Right atrium auricular region (tissue), 2 donors: Measurements from ENCODE around the gene GJA5. TPM values are rescaled to one million over a fixed set of nuclear protein-coding genes. Genes with fewer than 3 reads are reported as not detected.
"Not testable (repeated sequence)": the region's sequence is repeated elsewhere in the genome, so short reads cannot be mapped to it uniquely, and the experiment has no call there.

Experiments used
- DNase-seq: peaks from one replicate; pipeline ENCODE4 v3.0.0-alpha.2; 2019; ENCODE audit warnings: low spot score
- H3K27ac ChIP-seq, 2 donors: fragments of 200-600 bp; sonication (generic); 1 replicate in 1 of 2; 2 replicates in 1 of 2; pipeline ENCODE4 v1.5.1; 2016 to 2019
- H3K27me3 ChIP-seq, 2 donors: fragments of 200-600 bp; sonication (generic); one replicate each; pipeline versions ENCODE4 v1.5.1 to v1.6.0; 2017 to 2019
- H3K36me3 ChIP-seq: fragments of 200-600 bp; sonication (generic); one replicate; pipeline ENCODE4 v1.5.1; 2016
- H3K4me1 ChIP-seq, 2 donors: fragments of 200-600 bp; sonication (generic); one replicate each; pipeline versions ENCODE4 v1.5.1 to v1.6.0; 2017 to 2019
- H3K4me3 ChIP-seq, 2 donors: fragments of 200-600 bp; sonication (generic); 1 replicate in 1 of 2; 2 replicates in 1 of 2; pipeline ENCODE4 v1.5.1; 2017 to 2019; ENCODE audit warnings: mild to moderate bottlenecking in 1 of 2, moderate library complexity in 1 of 2
- H3K9me3 ChIP-seq, 2 donors: fragments of 200-600 bp; sonication (generic); one replicate each; pipeline ENCODE4 v1.5.1; 2019
- total RNA-seq, 2 donors: library from RNA; depleted of rRNA; stranded (reverse); fragments of >200 nt; gene quantifications; one replicate each; pipeline ENCODE4 v1.1.0, GENCODE V29; 2016
- TF ChIP-seq, protein P1 (sequence below), 2 donors: fragments of 200-600 bp; sonication (generic); IDR thresholded peaks; one replicate each; pipeline ENCODE4 v1.5.1; 2019; ENCODE audit warnings: antibody characterized with exemption in 2 of 2

GJA5 gene
- total RNA-seq, 2 donors from 2014 or later, result 114 to 126 TPM

DNA sequence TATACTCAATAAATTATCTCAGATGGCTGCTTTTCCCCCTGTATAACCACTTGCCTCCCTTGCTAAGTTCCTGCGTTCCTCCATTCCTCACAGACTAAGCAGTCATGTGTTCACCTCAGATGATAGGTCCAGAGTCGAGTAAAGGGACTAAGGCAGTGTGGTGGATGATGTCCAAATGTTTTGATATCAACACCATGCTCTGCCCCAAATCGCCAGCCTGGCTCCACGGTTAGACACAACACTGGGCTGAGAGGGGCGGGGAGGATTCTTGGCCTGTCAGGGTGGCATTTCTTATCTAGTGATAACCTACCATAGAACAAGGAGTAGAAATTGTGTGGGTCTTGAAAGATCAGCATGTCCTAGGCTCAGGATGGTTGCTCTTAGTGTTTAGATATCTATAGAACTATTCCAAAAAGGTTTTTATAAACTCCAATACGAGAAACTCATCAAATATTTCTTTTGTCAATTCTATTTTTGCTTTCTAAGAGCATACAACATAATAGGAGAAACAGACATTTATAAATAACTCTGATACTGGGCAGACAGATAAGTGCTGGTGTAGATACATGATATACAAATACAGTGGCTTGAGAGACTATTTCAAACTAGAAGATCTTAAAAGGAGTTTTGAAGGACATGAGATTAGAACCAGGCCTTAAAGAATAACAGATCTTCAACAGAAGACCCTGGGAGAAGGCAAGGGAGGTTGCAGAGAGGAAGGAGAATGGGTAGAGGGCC lies 21.5 kb downstream of the GJA5 start:
- Histone ChIP-seq H3K27ac (peak overlapping the region; percentile 70 to 80), H3K9me3 (no peaks in the 10 kb centered on the region), H3K4me1 (peaks cover 0 to 23% of the 10 kb centered on the region in 2 donors), H3K4me3 (no peak overlapping the region), H3K27me3 (no peaks in the 10 kb centered on the region), H3K36me3 (no peaks in the 10 kb centered on the region)
- TF ChIP-seq, protein P1, sequence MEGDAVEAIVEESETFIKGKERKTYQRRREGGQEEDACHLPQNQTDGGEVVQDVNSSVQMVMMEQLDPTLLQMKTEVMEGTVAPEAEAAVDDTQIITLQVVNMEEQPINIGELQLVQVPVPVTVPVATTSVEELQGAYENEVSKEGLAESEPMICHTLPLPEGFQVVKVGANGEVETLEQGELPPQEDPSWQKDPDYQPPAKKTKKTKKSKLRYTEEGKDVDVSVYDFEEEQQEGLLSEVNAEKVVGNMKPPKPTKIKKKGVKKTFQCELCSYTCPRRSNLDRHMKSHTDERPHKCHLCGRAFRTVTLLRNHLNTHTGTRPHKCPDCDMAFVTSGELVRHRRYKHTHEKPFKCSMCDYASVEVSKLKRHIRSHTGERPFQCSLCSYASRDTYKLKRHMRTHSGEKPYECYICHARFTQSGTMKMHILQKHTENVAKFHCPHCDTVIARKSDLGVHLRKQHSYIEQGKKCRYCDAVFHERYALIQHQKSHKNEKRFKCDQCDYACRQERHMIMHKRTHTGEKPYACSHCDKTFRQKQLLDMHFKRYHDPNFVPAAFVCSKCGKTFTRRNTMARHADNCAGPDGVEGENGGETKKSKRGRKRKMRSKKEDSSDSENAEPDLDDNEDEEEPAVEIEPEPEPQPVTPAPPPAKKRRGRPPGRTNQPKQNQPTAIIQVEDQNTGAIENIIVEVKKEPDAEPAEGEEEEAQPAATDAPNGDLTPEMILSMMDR (IDR thresholded peaks at IDR 0.05), result no peak
- DNase-seq, result no peak

GRCh38 chr1:147738129-147738528 lies 22.3 kb downstream of the GJA5 start:
- Histone ChIP-seq H3K4me3 (no peak overlapping the region), H3K27ac (peak overlapping the region; percentile 70 to 80)

GRCh38 chr1:147736883-147737282 lies 23.5 kb downstream of the GJA5 start:
- TF ChIP-seq, protein P1 (IDR thresholded peaks at IDR 0.05), result no peak
- DNase-seq, result no peak
- Histone ChIP-seq H3K9me3 (no peaks in the 10 kb centered on the region), H3K36me3 (no peaks in the 10 kb centered on the region), H3K4me3 (no peak overlapping the region), H3K4me1 (peaks cover 0 to 23% of the 10 kb centered on the region in 2 donors), H3K27me3 (no peaks in the 10 kb centered on the region), H3K27ac (peak overlapping the region; percentile 70 to 80)

More at GRCh38 chr1:147738129-147738528, 22.3 kb downstream of the GJA5 start:
- H3K4me1 ChIP-seq, result peaks cover 0 to 23% of the 10 kb centered on the region in 2 donors
- H3K27me3 ChIP-seq, result no peaks in the 10 kb centered on the region
- H3K36me3 ChIP-seq, result no peaks in the 10 kb centered on the region
- H3K9me3 ChIP-seq, result no peaks in the 10 kb centered on the region
- no peak for DNase-seq
- TF ChIP-seq, protein P1 (IDR thresholded peaks at IDR 0.05), result no peak

DNA sequence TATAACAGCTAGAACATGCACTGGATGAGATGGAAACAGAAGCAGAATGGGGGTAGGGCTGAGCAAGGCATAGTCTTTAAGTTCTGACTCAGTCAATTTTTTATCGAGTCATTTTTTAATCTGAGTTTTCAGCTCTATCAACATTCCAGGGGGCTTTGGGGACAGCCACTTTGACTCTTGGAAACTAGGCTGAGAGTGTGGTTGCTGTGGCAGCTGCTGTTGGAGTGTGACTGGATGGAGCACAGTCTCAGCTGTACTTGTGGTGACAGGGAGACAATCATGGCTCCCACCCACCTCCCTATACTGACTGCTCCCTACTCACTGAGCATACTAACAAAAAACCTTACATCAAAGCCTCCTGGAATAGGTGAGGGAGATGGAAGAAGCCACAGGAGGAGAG lies 25.0 kb downstream of the GJA5 start:
- peaks cover 0 to 23% of the 10 kb centered on the region in 2 donors for H3K4me1 ChIP-seq
- H3K36me3 ChIP-seq, result no peaks in the 10 kb centered on the region
- no peaks in the 10 kb centered on the region for H3K27me3 ChIP-seq
- H3K27ac ChIP-seq, result peak overlapping the region; percentile 13 to 80
- H3K4me3 ChIP-seq, result no peak overlapping the region
- no peak for DNase-seq
- no peaks in the 10 kb centered on the region for H3K9me3 ChIP-seq
- TF ChIP-seq, protein P1 (IDR thresholded peaks at IDR 0.05), result no peak

- H3K36me3 ChIP-seq, H3K9me3 ChIP-seq, H3K4me3 ChIP-seq, DNase-seq, H3K27me3 ChIP-seq: not testable (repeated sequence)
- peak overlapping the region; percentile 7 to 80 for H3K27ac ChIP-seq
- H3K4me1 ChIP-seq, result peaks cover 0 to 15% of the 10 kb centered on the region in 2 donors
Measured at GRCh38 chr1:147734291-147734841, 26.0 kb downstream of the GJA5 start.

DNA sequence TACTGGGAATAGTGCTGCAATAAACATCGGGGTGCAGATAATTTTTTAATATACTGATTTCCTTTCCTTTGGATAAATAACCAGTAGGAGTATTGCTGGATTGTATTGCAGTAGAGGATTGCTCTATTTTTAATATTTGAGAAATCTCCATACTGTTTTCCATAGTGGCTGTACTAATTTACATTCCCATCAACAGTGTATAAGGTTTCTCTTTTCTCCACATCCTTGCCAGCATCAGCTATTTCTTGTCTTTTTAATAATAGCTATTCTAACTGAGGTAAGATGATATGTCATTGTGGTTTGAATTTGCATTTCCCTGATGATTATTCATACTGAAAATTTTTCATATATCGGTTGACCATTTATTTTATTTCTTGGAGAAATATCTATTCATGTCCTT lies 31.1 kb downstream of the GJA5 start:
- no peak for DNase-seq
- no peak overlapping the region for H3K27ac ChIP-seq
- H3K36me3 ChIP-seq, result no peaks in the 10 kb centered on the region
- no peaks in the 10 kb centered on the region for H3K27me3 ChIP-seq
- H3K9me3 ChIP-seq, result no peaks in the 10 kb centered on the region
- H3K4me3 ChIP-seq, result no peak overlapping the region
- no peaks in the 10 kb centered on the region for H3K4me1 ChIP-seq
- TF ChIP-seq, protein P1 (IDR thresholded peaks at IDR 0.05), result no peak
